HUDEP-2 (cell line): ENCODE results near the gene MYO15A.

Source experiments
- DNase-seq, 76 experiments: peaks; one replicate each; lab custom pipeline; 2025; ENCODE audit not compliant: unreplicated experiment in 76 of 76; lab: John Stamatoyannopoulos, UW

The MYO15A gene

GRCh38 chr17:18108401-18109312, at the start of gene MYO15A:
MYO15A (plus strand) TSS chr17:18108756; CDS start chr17:18118801, 10,045 bp downstream.
- no peak for DNase-seq

GRCh38 chr17:18059283-18059682, 49.3 kb upstream of the MYO15A start:
- no peak for DNase-seq

GRCh38 chr17:18064053-18064452, 44.5 kb upstream of the MYO15A start:
- DNase-seq = no peak

- no peak for DNase-seq
Measured at GRCh38 chr17:18065546-18065945, 43.0 kb upstream of the MYO15A start.

GRCh38 chr17:18066866-18067265, 41.7 kb upstream of the MYO15A start:
- no peak for DNase-seq

GRCh38 chr17:18069101-18069500, 39.5 kb upstream of the MYO15A start:
- DNase-seq = peak in 3 of 76 experiments; percentile 5 to 7 (median 5)

- no peak for DNase-seq
Measured at GRCh38 chr17:18070861-18071340, 37.7 kb upstream of the MYO15A start.

- DNase-seq = no peak
Measured at GRCh38 chr17:18071751-18072150, 36.8 kb upstream of the MYO15A start.

GRCh38 chr17:18074566-18075272, 33.8 kb upstream of the MYO15A start:
- DNase-seq = peak in 1 of 76 experiments; percentile 11

- no peak for DNase-seq
Measured at GRCh38 chr17:18076936-18077335, 31.6 kb upstream of the MYO15A start.

- DNase-seq = no peak
Measured at GRCh38 chr17:18079543-18079942, 29.0 kb upstream of the MYO15A start.

GRCh38 chr17:18084256-18084655, 24.3 kb upstream of the MYO15A start:
- DNase-seq = no peak

- DNase-seq = peak in 74 of 76 experiments; percentile 18 to 94 (median 84)
Measured at GRCh38 chr17:18087610-18088491, 20.7 kb upstream of the MYO15A start, which contains the start of gene DRG2. DRG2 (plus strand) TSS chr17:18087948; CDS start chr17:18088024, 76 bp downstream.

GRCh38 chr17:18089613-18090012, 18.9 kb upstream of the MYO15A start:
- no peak for DNase-seq

- peak in 71 of 76 experiments; percentile 18 to 84 (median 63) for DNase-seq
Measured at GRCh38 chr17:18093616-18094408, 14.7 kb upstream of the MYO15A start.

GRCh38 chr17:18094409-18094807, 14.1 kb upstream of the MYO15A start:
- no peak for DNase-seq

- no peak for DNase-seq
Measured at GRCh38 chr17:18099516-18099915, 9.0 kb upstream of the MYO15A start.

- no peak for DNase-seq
Measured at GRCh38 chr17:18100616-18101015, 7.9 kb upstream of the MYO15A start.

GRCh38 chr17:18101828-18102227, 6.7 kb upstream of the MYO15A start:
- DNase-seq = no peak

GRCh38 chr17:18102640-18103039, 5.9 kb upstream of the MYO15A start:
- no peak for DNase-seq
